HepG2 (cell line): ENCODE measurements around the gene RBBP8. TPM values are rescaled to one million over a fixed set of nuclear protein-coding genes. Genes with fewer than 3 reads are reported as not detected.
A peak's percentile ranks its signal among the peaks of the same experiment; 100 is the strongest.

Source experiments
- ARNT2 ChIP-seq: sonication (generic); formaldehyde crosslinking; IDR thresholded peaks from 2 replicates; pipeline ENCODE4 v1.8.0; 2022; ENCODE audit warnings: mild to moderate bottlenecking, low read depth, missing genetic modification reagents, moderate library complexity
- EED ChIP-seq: sonication (generic); formaldehyde crosslinking; IDR thresholded peaks from 2 replicates; pipeline ENCODE4 v1.5.0; 2020; ENCODE audit warnings: mild to moderate bottlenecking, missing genetic modification reagents
- ELF3 ChIP-seq: IDR thresholded peaks from 2 replicates; pipeline ENCODE4 v1.6.1; 2016; ENCODE audit warnings: missing genetic modification reagents, missing compliant biosample characterization
- HNF4G ChIP-seq, 2 experiments: sonication (generic) in 1 of 2; formaldehyde crosslinking in 1 of 2; IDR thresholded peaks; 2 replicates each; pipeline versions ENCODE4 v1.4.0 to v1.6.1; 2011 to 2020; ENCODE audit warnings: borderline replicate concordance in 2 of 2, low read depth in 2 of 2, mild to moderate bottlenecking in 2 of 2, low read length in 1 of 2, missing genetic modification reagents in 1 of 2, moderate library complexity in 1 of 2
- KAT2B ChIP-seq: fragments of 150-350 bp; IDR thresholded peaks from 2 replicates; pipeline ENCODE4 v1.6.1; 2014; ENCODE audit warnings: low read depth, low read length, borderline replicate concordance
- YEATS4 ChIP-seq: sonication (generic); formaldehyde crosslinking; IDR thresholded peaks from 2 replicates; pipeline ENCODE4 v1.4.0; 2020; ENCODE audit warnings: missing genetic modification reagents, borderline replicate concordance
- ZNF501 ChIP-seq: sonication (generic); formaldehyde crosslinking; IDR thresholded peaks from 2 replicates; pipeline ENCODE4 v1.5.1; 2020; ENCODE audit warnings: mild to moderate bottlenecking, moderate library complexity, missing genetic modification reagents
- ZNF530 ChIP-seq: sonication (generic); formaldehyde crosslinking; IDR thresholded peaks from 2 replicates; pipeline ENCODE4 v1.5.0; 2020; ENCODE audit warnings: low read depth, mild to moderate bottlenecking, missing genetic modification reagents
- ZNF556 ChIP-seq: sonication (generic); formaldehyde crosslinking; IDR thresholded peaks from 2 replicates; pipeline ENCODE4 v1.4.0; 2020; ENCODE audit warnings: mild to moderate bottlenecking, missing genetic modification reagents, borderline replicate concordance
- polyA plus RNA-seq, 8 experiments: library from polyadenylated mRNA; depleted of rRNA in 3 of 8; stranded (reverse) in 7 of 8; unstranded in 1 of 8; fragments of >200 nt; fragmentation: Illumina TruSeq in 4 of 8; extraction: Trizol in 4 of 8; gene quantifications; 2 replicates each; pipeline versions ENCODE4 v1.2.1 to v1.2.3, GENCODE V29; 2011 to 2016; ENCODE audit warnings: low read depth in 4 of 8, missing spikeins in 1 of 8, mixed read lengths in 1 of 8; ENCODE audit not compliant: insufficient read depth in 1 of 8
- total RNA-seq, 5 experiments: library from RNA; depleted of rRNA; stranded (reverse); fragments of >200 nt; fragmentation: Illumina TruSeq; extraction: Trizol; gene quantifications; 2 replicates each; pipeline ENCODE4 v1.2.3, GENCODE V29; 2016; ENCODE audit warnings: low read depth in 1 of 5
- TF ChIP-seq, protein P1 (sequence below): sonication (generic); formaldehyde crosslinking; IDR thresholded peaks from 2 replicates; pipeline ENCODE4 v1.4.0; 2020; ENCODE audit warnings: missing genetic modification reagents
- TF ChIP-seq, protein P2 (sequence below): sonication (generic); formaldehyde crosslinking; IDR thresholded peaks from 2 replicates; pipeline ENCODE4 v1.4.0; 2020; ENCODE audit warnings: mild to moderate bottlenecking, missing genetic modification reagents
- TF ChIP-seq, protein P3 (sequence below): sonication (generic); formaldehyde crosslinking; conservative IDR thresholded peaks from 2 replicates; pipeline ENCODE4 v1.4.0; 2020; ENCODE audit warnings: missing genetic modification reagents

Gene RBBP8
- total and polyA plus RNA-seq, 2 of the 13 experiments (the other 11 are each of a cell fraction or from before 2014, with no cell fraction given): 14.2 to 47.4 TPM

DNA sequence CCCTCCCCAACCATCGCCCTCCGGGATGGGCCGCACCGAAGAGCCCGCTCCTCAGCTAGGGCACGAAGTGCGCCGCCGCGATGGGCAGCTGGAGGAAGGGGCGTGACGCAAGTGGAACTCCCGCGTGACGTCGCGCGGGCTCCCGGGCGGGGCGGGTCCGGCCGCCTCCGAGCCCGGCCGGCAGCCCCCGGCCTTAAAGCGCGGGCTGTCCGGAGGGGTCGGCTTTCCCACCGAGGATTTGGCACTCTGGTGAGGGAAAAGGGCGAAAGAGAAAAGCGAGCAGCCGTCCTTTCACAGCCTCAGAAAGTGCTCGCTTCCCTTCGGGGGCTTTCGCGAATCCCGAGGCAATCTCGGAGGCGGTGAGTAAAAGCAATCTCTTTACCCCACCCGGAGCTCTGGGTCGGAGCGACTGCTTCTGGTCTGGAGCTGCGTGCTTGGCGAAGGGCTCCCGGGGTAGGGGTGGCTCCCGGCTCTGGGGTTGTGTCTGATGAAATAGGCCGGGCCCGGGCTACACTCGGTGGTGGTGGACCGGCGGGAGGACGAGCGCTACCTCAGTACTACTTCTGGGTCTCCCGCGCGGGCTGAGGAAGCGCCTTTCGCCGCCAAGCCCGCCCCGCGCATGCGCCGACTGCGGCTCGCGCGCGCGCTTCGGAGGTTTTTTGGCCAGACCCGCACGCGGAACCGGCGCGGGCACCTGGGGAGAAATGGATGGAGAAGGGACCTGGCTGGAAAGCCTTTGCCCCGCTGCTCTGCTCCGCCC, at the start of gene RBBP8 (continued):
- TF ChIP-seq, protein P1, sequence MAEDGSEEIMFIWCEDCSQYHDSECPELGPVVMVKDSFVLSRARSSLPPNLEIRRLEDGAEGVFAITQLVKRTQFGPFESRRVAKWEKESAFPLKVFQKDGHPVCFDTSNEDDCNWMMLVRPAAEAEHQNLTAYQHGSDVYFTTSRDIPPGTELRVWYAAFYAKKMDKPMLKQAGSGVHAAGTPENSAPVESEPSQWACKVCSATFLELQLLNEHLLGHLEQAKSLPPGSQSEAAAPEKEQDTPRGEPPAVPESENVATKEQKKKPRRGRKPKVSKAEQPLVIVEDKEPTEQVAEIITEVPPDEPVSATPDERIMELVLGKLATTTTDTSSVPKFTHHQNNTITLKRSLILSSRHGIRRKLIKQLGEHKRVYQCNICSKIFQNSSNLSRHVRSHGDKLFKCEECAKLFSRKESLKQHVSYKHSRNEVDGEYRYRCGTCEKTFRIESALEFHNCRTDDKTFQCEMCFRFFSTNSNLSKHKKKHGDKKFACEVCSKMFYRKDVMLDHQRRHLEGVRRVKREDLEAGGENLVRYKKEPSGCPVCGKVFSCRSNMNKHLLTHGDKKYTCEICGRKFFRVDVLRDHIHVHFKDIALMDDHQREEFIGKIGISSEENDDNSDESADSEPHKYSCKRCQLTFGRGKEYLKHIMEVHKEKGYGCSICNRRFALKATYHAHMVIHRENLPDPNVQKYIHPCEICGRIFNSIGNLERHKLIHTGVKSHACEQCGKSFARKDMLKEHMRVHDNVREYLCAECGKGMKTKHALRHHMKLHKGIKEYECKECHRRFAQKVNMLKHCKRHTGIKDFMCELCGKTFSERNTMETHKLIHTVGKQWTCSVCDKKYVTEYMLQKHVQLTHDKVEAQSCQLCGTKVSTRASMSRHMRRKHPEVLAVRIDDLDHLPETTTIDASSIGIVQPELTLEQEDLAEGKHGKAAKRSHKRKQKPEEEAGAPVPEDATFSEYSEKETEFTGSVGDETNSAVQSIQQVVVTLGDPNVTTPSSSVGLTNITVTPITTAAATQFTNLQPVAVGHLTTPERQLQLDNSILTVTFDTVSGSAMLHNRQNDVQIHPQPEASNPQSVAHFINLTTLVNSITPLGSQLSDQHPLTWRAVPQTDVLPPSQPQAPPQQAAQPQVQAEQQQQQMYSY (CRISPR knock-in tag): no peak
- peak; percentile 76 for TF ChIP-seq ARNT2 (CRISPR knock-in tag)
- TF ChIP-seq, protein P2, sequence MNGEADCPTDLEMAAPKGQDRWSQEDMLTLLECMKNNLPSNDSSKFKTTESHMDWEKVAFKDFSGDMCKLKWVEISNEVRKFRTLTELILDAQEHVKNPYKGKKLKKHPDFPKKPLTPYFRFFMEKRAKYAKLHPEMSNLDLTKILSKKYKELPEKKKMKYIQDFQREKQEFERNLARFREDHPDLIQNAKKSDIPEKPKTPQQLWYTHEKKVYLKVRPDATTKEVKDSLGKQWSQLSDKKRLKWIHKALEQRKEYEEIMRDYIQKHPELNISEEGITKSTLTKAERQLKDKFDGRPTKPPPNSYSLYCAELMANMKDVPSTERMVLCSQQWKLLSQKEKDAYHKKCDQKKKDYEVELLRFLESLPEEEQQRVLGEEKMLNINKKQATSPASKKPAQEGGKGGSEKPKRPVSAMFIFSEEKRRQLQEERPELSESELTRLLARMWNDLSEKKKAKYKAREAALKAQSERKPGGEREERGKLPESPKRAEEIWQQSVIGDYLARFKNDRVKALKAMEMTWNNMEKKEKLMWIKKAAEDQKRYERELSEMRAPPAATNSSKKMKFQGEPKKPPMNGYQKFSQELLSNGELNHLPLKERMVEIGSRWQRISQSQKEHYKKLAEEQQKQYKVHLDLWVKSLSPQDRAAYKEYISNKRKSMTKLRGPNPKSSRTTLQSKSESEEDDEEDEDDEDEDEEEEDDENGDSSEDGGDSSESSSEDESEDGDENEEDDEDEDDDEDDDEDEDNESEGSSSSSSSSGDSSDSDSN (CRISPR knock-in tag): peak; percentile 76
- peak; percentile 82; the same call in 1 of the 2 replicates for TF ChIP-seq ZNF501
- peak; percentile 51; the same call in 1 of the 2 replicates for TF ChIP-seq YEATS4
- no peak for TF ChIP-seq ELF3 (CRISPR knock-in tag)
- no peak for TF ChIP-seq HNF4G (IDR thresholded peaks at IDR 0.05; ENCODE audit: borderline replicate concordance, low read depth, low read length)
- TF ChIP-seq HNF4G (CRISPR knock-in tag; IDR thresholded peaks at IDR 0.05; ENCODE audit: borderline replicate concordance, low read depth): no peak
- TF ChIP-seq, protein P3, sequence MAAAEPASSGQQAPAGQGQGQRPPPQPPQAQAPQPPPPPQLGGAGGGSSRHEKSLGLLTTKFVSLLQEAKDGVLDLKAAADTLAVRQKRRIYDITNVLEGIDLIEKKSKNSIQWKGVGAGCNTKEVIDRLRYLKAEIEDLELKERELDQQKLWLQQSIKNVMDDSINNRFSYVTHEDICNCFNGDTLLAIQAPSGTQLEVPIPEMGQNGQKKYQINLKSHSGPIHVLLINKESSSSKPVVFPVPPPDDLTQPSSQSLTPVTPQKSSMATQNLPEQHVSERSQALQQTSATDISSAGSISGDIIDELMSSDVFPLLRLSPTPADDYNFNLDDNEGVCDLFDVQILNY: peak; percentile 65
- peak; percentile 88 for TF ChIP-seq EED (CRISPR knock-in tag)
- TF ChIP-seq ZNF530: no peak
- no peak for TF ChIP-seq KAT2B
- 0 out of 2 replicates have a peak, but pooled peaks have one; percentile 33 for TF ChIP-seq ZNF556 (CRISPR knock-in tag)
